Erythroblast (primary cell): Measurements from ENCODE around the gene AUTS2.

Experiments used
- GATA1 ChIP-seq: IDR thresholded peaks from 2 replicates; pipeline ENCODE4 v1.6.1; 2011; ENCODE audit warnings: low read depth, mild to moderate bottlenecking, control low read depth, low read length, moderate library complexity
- POLR2A ChIP-seq: IDR thresholded peaks from 2 replicates; pipeline ENCODE4 v1.6.1; 2011; ENCODE audit warnings: mild to moderate bottlenecking, low read length

GRCh38 chr7:70033226-70033625, 435.0 kb downstream of the AUTS2 start:
- TF ChIP-seq POLR2A: no peak
- TF ChIP-seq GATA1: no peak
